GM23338 (cell line): Measurements from ENCODE around the gene OPRM1.

Experiments
- CTCF ChIP-seq, 2 experiments: fragments of 200-600 bp in 1 of 2; sonication (generic) in 1 of 2; conservative IDR thresholded peaks; 2 replicates each; pipeline versions ENCODE4 v1.5.1 to v1.6.1; 2016 to 2017; ENCODE audit warnings: antibody characterized with exemption in 2 of 2, low read depth in 2 of 2, mild to moderate bottlenecking in 2 of 2, moderate library complexity in 1 of 2
- ETS1 ChIP-seq: IDR thresholded peaks from 2 replicates; pipeline ENCODE4 v1.6.1; 2016; ENCODE audit warnings: antibody characterized with exemption
- EZH2 ChIP-seq: fragments of 200-600 bp; sonication (generic); IDR thresholded peaks from one replicate; pipeline ENCODE4 v1.8.0; 2017; ENCODE audit warnings: antibody characterized with exemption, mild to moderate bottlenecking, low read depth; ENCODE audit not compliant: unreplicated experiment
- EZH2phosphoT487 ChIP-seq: fragments of 200-600 bp; sonication (generic); IDR thresholded peaks from one replicate; pipeline ENCODE4 v1.8.1; 2018; ENCODE audit warnings: antibody characterized with exemption; ENCODE audit not compliant: unreplicated experiment
- POLR2AphosphoS5 ChIP-seq: IDR thresholded peaks from 2 replicates; pipeline ENCODE4 v1.6.1; 2016; ENCODE audit warnings: antibody characterized with exemption, low read depth
- REST ChIP-seq: IDR thresholded peaks from one replicate; pipeline ENCODE4 v1.6.1; 2018; ENCODE audit warnings: antibody characterized with exemption; ENCODE audit not compliant: unreplicated experiment
- ZNF462 ChIP-seq: fragments of 250-450 bp; sonication (Bioruptor Pico); IDR thresholded peaks from 2 replicates; pipeline ENCODE4 v1.5.0; 2020; ENCODE audit warnings: mild to moderate bottlenecking, moderate library complexity

- TF ChIP-seq REST (no peak), CTCF (conservative IDR thresholded peaks at IDR 0.05; ENCODE audit: low read depth in 2 of 2) (no peak), POLR2AphosphoS5 (no peak), EZH2 (no peak), EZH2phosphoT487 (no peak), ETS1 (no peak), ZNF462 (CRISPR knock-in tag) (no peak)
Measured at GRCh38 chr6:154232013-154232910, 193.2 kb downstream of the OPRM1 start.
